K562 (cell line): ENCODE results near the gene CDC5L. TPM values are rescaled to one million over a fixed set of nuclear protein-coding genes. Genes with fewer than 3 reads are reported as not detected.

Experiments used
- ATAC-seq: fragments of 200-7000 bp; cut with Tn5 transposase; 3 replicates; pipeline ENCODE4 v1.9.1; 2020; ENCODE audit warnings: moderate library complexity
- BruUV-seq: library from RNA; stranded (reverse); fragments of 400-500 nt; replicated peaks from 2 replicates; lab custom pipeline; 2021; lab: Mats Ljungman, UMichigan
- CTCF ChIA-PET: fragments of 300-600 bp; formaldehyde crosslinking; extraction: SDS; loops from one replicate; lab custom pipeline; 2021; ENCODE audit warnings: low intra/inter-chr PET ratio; lab: Yijun Ruan, JAX
- POLR2A ChIA-PET: fragments of 300-600, 350-650 bp; sonication (Branson Sonifier 250); formaldehyde crosslinking; extraction: SDS; loops from one replicate; lab custom pipeline; 2021; ENCODE audit warnings: antibody characterized with exemption, inconsistent platforms; lab: Yijun Ruan, JAX
- DNase-seq, 4 experiments: peaks; one replicate each; pipeline versions ENCODE4 v3.0.0 to v3.0.0-alpha.2; 2011 to 2018; ENCODE audit warnings: low spot score in 3 of 4, mixed read lengths in 3 of 4; ENCODE audit errors: extremely low read depth in 1 of 4
- FAIRE-seq: peaks from 2 replicates; lab custom pipeline; 2011; peaks lifted over from hg19 to GRCh38; lab: Jason Lieb, UNC
- H2AFZ ChIP-seq: 2 replicates; pipeline ENCODE4 v1.6.0; 2011; ENCODE audit warnings: low read depth, low read length, control low read depth, inconsistent platforms
- H3K27ac ChIP-seq: fragments of 200-600 bp; 3 replicates; pipeline ENCODE4 v1.8.0; 2011; ENCODE audit warnings: low read depth, mild to moderate bottlenecking, control low read depth, inconsistent platforms, low read length, moderate library complexity, mixed read lengths; ENCODE audit errors: extremely low read depth
- H3K27me3 ChIP-seq, 2 experiments: fragments of 300-600 bp in 1 of 2; 2 replicates in 1 of 2; 3 replicates in 1 of 2; pipeline versions ENCODE4 v1.6.0 to v1.8.0; 2011; ENCODE audit warnings: inconsistent platforms in 2 of 2, low read length in 2 of 2, mild to moderate bottlenecking in 1 of 2, mixed read lengths in 1 of 2, moderate library complexity in 1 of 2; ENCODE audit not compliant: control insufficient read depth in 2 of 2, insufficient read depth in 2 of 2
- H3K36me3 ChIP-seq: fragments of 300-600 bp; 3 replicates; pipeline ENCODE4 v1.8.0; 2011; ENCODE audit warnings: mild to moderate bottlenecking, low read length, inconsistent platforms; ENCODE audit not compliant: control insufficient read depth, insufficient read depth
- H3K4me1 ChIP-seq, 2 experiments: fragments of 200-600 bp in 1 of 2; replicated peaks in 1 of 2; 2 replicates in 1 of 2; 3 replicates in 1 of 2; pipeline versions ENCODE4 v1.5.1 to v1.8.0; 2011; ENCODE audit warnings: inconsistent platforms in 2 of 2, low read length in 2 of 2, mild to moderate bottlenecking in 1 of 2, mixed read lengths in 1 of 2, moderate library complexity in 1 of 2; ENCODE audit not compliant: control insufficient read depth in 2 of 2, insufficient read depth in 2 of 2
- H3K4me2 ChIP-seq: 2 replicates; pipeline ENCODE4 v1.6.1; 2011; ENCODE audit warnings: low read length, control low read depth, inconsistent platforms, mixed read lengths; ENCODE audit not compliant: insufficient read depth
- H3K4me3 ChIP-seq: fragments of 200-600 bp; sonication (generic), shearing (Covaris generic); 2 replicates; pipeline ENCODE4 v1.5.1; 2016; ENCODE audit warnings: control low read depth, inconsistent platforms
- H3K79me2 ChIP-seq: fragments of 200-600 bp; 3 replicates; pipeline ENCODE4 v1.8.0; 2011; ENCODE audit warnings: low read length, inconsistent platforms; ENCODE audit not compliant: control insufficient read depth, insufficient read depth
- H3K9ac ChIP-seq, 2 experiments: 2 replicates each; pipeline versions ENCODE4 v1.6.0 to v1.6.1; 2011; ENCODE audit warnings: low read depth in 2 of 2, low read length in 2 of 2, control low read depth in 1 of 2, inconsistent platforms in 1 of 2, mild to moderate bottlenecking in 1 of 2, mixed read lengths in 1 of 2; ENCODE audit not compliant: insufficient read depth in 1 of 2
- H3K9me1 ChIP-seq: one replicate; pipeline ENCODE4 v1.6.0; 2011; ENCODE audit warnings: inconsistent platforms, mild to moderate bottlenecking, low read length, moderate library complexity; ENCODE audit not compliant: control insufficient read depth, insufficient read depth
- H3K9me3 ChIP-seq: replicated peaks from 2 replicates; pipeline ENCODE4 v1.5.1; 2011; ENCODE audit warnings: low read depth, low read length, inconsistent platforms; ENCODE audit not compliant: control insufficient read depth, insufficient read depth
- H4K20me1 ChIP-seq: replicated peaks from 2 replicates; pipeline ENCODE4 v1.6.1; 2011; ENCODE audit warnings: low read length, inconsistent platforms, mixed read lengths; ENCODE audit not compliant: control insufficient read depth, insufficient read depth
- CEBPB ChIP-seq: fragments of 450-650 bp; IDR thresholded peaks from 2 replicates; pipeline ENCODE4 v1.6.1; 2016; ENCODE audit warnings: missing genetic modification characterization, missing compliant biosample characterization
- CHD4 ChIP-seq: fragments of 200-600 bp; sonication (generic); IDR thresholded peaks from 3 replicates; pipeline ENCODE4 v1.6.1; 2012; ENCODE audit warnings: low read depth, mild to moderate bottlenecking, mixed read lengths, low read length, inconsistent platforms; ENCODE audit not compliant: insufficient read depth, insufficient replicate concordance, poor library complexity, severe bottlenecking
- DACH1 ChIP-seq: fragments of 450-650 bp; IDR thresholded peaks from 2 replicates; pipeline ENCODE4 v1.6.1; 2018; ENCODE audit not compliant: partially characterized antibody
- E2F8 ChIP-seq: fragments of 450-650 bp; IDR thresholded peaks from 2 replicates; pipeline ENCODE4 v1.7.1; 2018; ENCODE audit warnings: mild to moderate bottlenecking, low read depth; ENCODE audit not compliant: partially characterized antibody
- ERF ChIP-seq: fragments of 450-650 bp; formaldehyde crosslinking; IDR thresholded peaks from 2 replicates; pipeline ENCODE4 v1.4.0; 2020; ENCODE audit warnings: mild to moderate bottlenecking, mixed read lengths
- HMG20B ChIP-seq: fragments of 250-450 bp; sonication (Bioruptor Pico); IDR thresholded peaks from 2 replicates; pipeline ENCODE4 v1.5.0; 2021; ENCODE audit warnings: mild to moderate bottlenecking
- IRF9 ChIP-seq: fragments of 450-650 bp; IDR thresholded peaks from 2 replicates; pipeline ENCODE4 v1.6.1; 2016; ENCODE audit warnings: missing biosample characterization, missing genetic modification characterization
- MAFK ChIP-seq: IDR thresholded peaks from 2 replicates; pipeline ENCODE4 v1.6.1; 2011; ENCODE audit warnings: low read length, improper control_type of control experiment
- MAX ChIP-seq: sonication (generic); formaldehyde crosslinking; IDR thresholded peaks from 2 replicates; pipeline ENCODE4 v1.9.0; 2022; ENCODE audit warnings: mild to moderate bottlenecking, missing genetic modification reagents
- MEIS2 ChIP-seq: fragments of 450-650 bp; IDR thresholded peaks from 2 replicates; pipeline ENCODE4 v1.6.1; 2014; ENCODE audit warnings: mild to moderate bottlenecking; ENCODE audit not compliant: partially characterized antibody
- RAD21 ChIP-seq, 2 experiments: fragments of 250-450 bp in 1 of 2; fragments of 450-650 bp in 1 of 2; sonication (Bioruptor Pico) in 1 of 2; formaldehyde crosslinking in 1 of 2; IDR thresholded peaks in 1 of 2; conservative IDR thresholded peaks in 1 of 2; 2 replicates each; pipeline versions ENCODE4 v1.4.0 to v1.8.0; 2020 to 2022; ENCODE audit warnings: mild to moderate bottlenecking in 2 of 2, moderate library complexity in 1 of 2
- SIX5 ChIP-seq, 2 experiments: IDR thresholded peaks; 2 replicates each; pipeline ENCODE4 v1.6.1; 2011; ENCODE audit warnings: low read length in 2 of 2, borderline replicate concordance in 1 of 2, low read depth in 1 of 2, mild to moderate bottlenecking in 1 of 2, moderate library complexity in 1 of 2; ENCODE audit not compliant: insufficient read depth in 1 of 2
- TEAD1 ChIP-seq, 2 experiments: fragments of 450-650 bp in 1 of 2; sonication (generic) in 1 of 2; formaldehyde crosslinking; IDR thresholded peaks; 2 replicates each; pipeline versions ENCODE4 v1.4.0 to v1.8.0; 2020 to 2022; ENCODE audit warnings: mild to moderate bottlenecking in 2 of 2, missing genetic modification reagents in 1 of 2
- ZBTB7A ChIP-seq: IDR thresholded peaks from 2 replicates; pipeline ENCODE4 v1.6.1; 2011; ENCODE audit warnings: low read depth, mild to moderate bottlenecking, low read length, moderate library complexity, borderline replicate concordance; ENCODE audit not compliant: control insufficient read depth
- ZC3H11A ChIP-seq: IDR thresholded peaks from 2 replicates; pipeline ENCODE4 v1.6.1; 2012; ENCODE audit warnings: low read depth, low read length, improper control_type of control experiment
- ZNF232 ChIP-seq: sonication (generic); formaldehyde crosslinking; IDR thresholded peaks from 2 replicates; pipeline ENCODE4 v1.8.0; 2022; ENCODE audit warnings: mild to moderate bottlenecking, missing genetic modification reagents
- ZNF24 ChIP-seq: fragments of 450-650 bp; IDR thresholded peaks from 2 replicates; pipeline ENCODE4 v1.6.1; 2016
- WGBS: fragments of 100-300 bp; shearing (Covaris generic); methylation state at CpG from one replicate; pipeline ENCODE4 v1.1.6; 2016; ENCODE audit warnings: low coverage, mixed read lengths; ENCODE audit not compliant: insufficient coverage; ENCODE audit errors: missing lambda C conversion rate; 5-methylcytosine and 5-hydroxymethylcytosine counted together
- in situ Hi-C: fragments of 300-500 bp; cut with MboI; formaldehyde crosslinking; loops from 4 replicates; pipeline ENCODE4 v1.15.0; 2018; ENCODE audit warnings: inconsistent platforms, mixed read lengths
- intact Hi-C: fragments of 100-400 bp; cut with micrococcal nuclease; formaldehyde crosslinking; loops from 2 replicates; pipeline ENCODE4 v1.14.2; 2022
- polyA plus RNA-seq, 8 experiments: library from polyadenylated mRNA; depleted of rRNA in 4 of 8; stranded (reverse) in 5 of 8; unstranded in 3 of 8; fragments of >200 nt; fragmentation: Nextera tagmentation in 2 of 8; fragmentation: Illumina TruSeq in 1 of 8; extraction: Ambion mirVana in 2 of 8; extraction: Trizol in 1 of 8; gene quantifications; 2 replicates each; pipeline versions ENCODE4 v1.2.1 to v1.2.3, GENCODE V29; 2011 to 2014; ENCODE audit warnings: inconsistent platforms in 1 of 8, missing spikeins in 1 of 8
- total RNA-seq, 7 experiments: library from RNA; depleted of rRNA in 6 of 7; stranded (reverse); fragments of >200 nt in 6 of 7; fragmentation: Illumina TruSeq in 2 of 7; extraction: Trizol in 2 of 7; gene quantifications; 2 replicates each; pipeline versions ENCODE4 v1.2.1 to v1.2.3, GENCODE V29; 2011 to 2021; ENCODE audit warnings: low replicate concordance in 1 of 7

Gene CDC5L
- total and polyA plus RNA-seq, 9 of the 15 experiments (the other 6 are each of a cell fraction or from before 2014, with no cell fraction given) = 22.3 to 44.2 (median 30.8) TPM

GRCh38 chr6:44341095-44341890 lies 46.2 kb upstream of the CDC5L start:
- H2AFZ ChIP-seq = no peak overlapping the region
- DNase-seq = no peak
- FAIRE-seq = no peak
- H3K9me1 ChIP-seq = no peaks in the 10 kb centered on the region
- H4K20me1 ChIP-seq = no peaks in the 10 kb centered on the region
- CTCF ChIA-PET = interaction anchor here (0.6 kb wide), 1 partner anchor 12 kb away, joined by 4 read pairs; no protein-coding TSS in a partner anchor
- H3K4me1 ChIP-seq = peaks cover 5 to 11% of the 10 kb centered on the region in 2 experiments; a peak in 3 of 5 replicates
- peaks cover 31 to 44% of the 10 kb centered on the region in 2 experiments; a peak in 4 of 5 replicates for H3K27me3 ChIP-seq
- no peak overlapping the region for H3K4me3 ChIP-seq
- no peak overlapping the region for H3K27ac ChIP-seq
- H3K9me3 ChIP-seq = no peaks in the 10 kb centered on the region
- in situ Hi-C loops = loop anchor here (5.0 kb wide), 1 partner anchor 74 kb away; the partner anchor contains the start of gene NFKBIE
- no peak for TF ChIP-seq TEAD1 (CRISPR knock-in tag; IDR thresholded peaks at IDR 0.05)
- no peak for TF ChIP-seq ZNF24
- TF ChIP-seq MEIS2 = peak; percentile 77
- TF ChIP-seq DACH1 = peak; percentile 95
- TF ChIP-seq SIX5 (IDR thresholded peaks at IDR 0.05; ENCODE audit: borderline replicate concordance in 1 of 2, insufficient read depth in 1 of 2, low read depth in 1 of 2, low read length in 2 of 2) = no peak
- no peak for TF ChIP-seq E2F8
- no peak for TF ChIP-seq CHD4
- no peak for TF ChIP-seq RAD21 (CRISPR knock-in tag; conservative IDR thresholded peaks at IDR 0.05 in 1 of 2, IDR thresholded peaks at IDR 0.05 in 1 of 2)
- no peak for TF ChIP-seq MAFK
- TF ChIP-seq HMG20B (CRISPR knock-in tag) = no peak
- no peak for TF ChIP-seq ZC3H11A
- 0 out of 2 replicates have a peak, but pooled peaks have one; percentile 27 for TF ChIP-seq ZBTB7A
- no peak for TF ChIP-seq CEBPB (tag)
- TF ChIP-seq ERF (CRISPR knock-in tag) = no peak
- TF ChIP-seq ZNF232 (CRISPR knock-in tag) = no peak
- TF ChIP-seq MAX (CRISPR knock-in tag) = peak; percentile 40; the same call in 1 of the 2 replicates
- TF ChIP-seq IRF9 = no peak
- POLR2A ChIA-PET = interaction anchor here (0.6 to 1.3 kb wide), 4 partner anchors 9 to 357 kb away, joined by 4 to 5 read pairs (median 4); no protein-coding TSS in a partner anchor
- no peaks in the 10 kb centered on the region for H3K79me2 ChIP-seq
- H3K4me2 ChIP-seq = no peak overlapping the region
- H3K36me3 ChIP-seq = no peaks in the 10 kb centered on the region
- ATAC-seq = no peak
- 7% methylated on average over 8 of the region's 8 CpGs for whole genome bisulfite sequencing
- intact Hi-C loops = loop anchor here (5.0 kb wide), 1 partner anchor 116 kb away; no protein-coding TSS in a partner anchor
- H3K9ac ChIP-seq = no peak overlapping the region
- BruUV-seq = no TSS peak
